ENCODE measurements around the gene NDUFC1. TPM values are rescaled to one million over a fixed set of nuclear protein-coding genes. Genes with fewer than 3 reads are reported as not detected.

Gene NDUFC1
- 56.5 TPM for total RNA-seq (2021; ENCODE audit: unreplicated experiment)
- polyA plus RNA-seq (2012; ENCODE audit: insufficient read length) = 90.0 TPM
- Bru-seq, nascent RNA = percentile 62 among the genes with signal in this experiment
- BruChase-seq, experiment 1, labeled RNA remaining after a 2-hour chase = percentile 54 among the genes with signal in this experiment
- BruChase-seq, experiment 2, labeled RNA remaining after a 6-hour chase = percentile 55 among the genes with signal in this experiment
- long read RNA-seq, partial matches to known transcripts = 66 of 69 reads
- long read RNA-seq, other reads (novel, unspliced or antisense) = 1 of 69 reads

GRCh38 chr4:139301821-139302611 lies at the start of gene NDUFC1:
TSS of gene NDUFC1 (minus strand) at chr4:139302477. CDS start at chr4:139295798, 6,679 bp downstream.
- Histone ChIP-seq H3K4me3 (ENCODE audit: low read depth in 2 of 2, low read length in 2 of 2) (peak within 1 kb of the TSS; percentile 91 to 95), H3K4me1 (ENCODE audit: control insufficient read depth, insufficient read depth, low read length) (peaks cover 3% of the 10 kb centered on the region; the same call in 1 of the 2 replicates), H3K9me3 (ENCODE audit: control insufficient read depth, insufficient read depth, low read depth, low read length) (no peaks in the 10 kb centered on the region), H3K36me3 (ENCODE audit: control insufficient read depth, insufficient read depth, low read length) (peaks cover 9% of the 10 kb centered on the region), H3K27me3 (ENCODE audit: control insufficient read depth, insufficient read depth, low read length) (no peaks in the 10 kb centered on the region), H3K27ac (ENCODE audit: low read length) (peak within 1 kb of the TSS; percentile 91)
- intact Hi-C loops (cut with micrococcal nuclease; ENCODE audit: unreplicated experiment) = no loop called here
- in situ Hi-C loops (cut with HindIII; ENCODE audit: low pct_unique_long_range_greater_than_20kb, low sequenced_read_pairs) = no loop called here
- ATAC-seq (peak; percentile 62), DNase-seq (ENCODE audit: low read depth, low spot score) (no peak)
- ChIA-PET POLR2A (interaction anchor here (0.7 kb wide), 1 partner anchor 54 kb away, joined by 3 read pairs; no protein-coding TSS in a partner anchor), CTCF (no interaction called here)
- TF ChIP-seq SIN3A (IDR thresholded peaks at IDR 0.05; ENCODE audit: borderline replicate concordance, insufficient read depth, low read depth, low read length) = no peak; the same call in 1 of the 2 replicates
- TF ChIP-seq, protein P1, sequence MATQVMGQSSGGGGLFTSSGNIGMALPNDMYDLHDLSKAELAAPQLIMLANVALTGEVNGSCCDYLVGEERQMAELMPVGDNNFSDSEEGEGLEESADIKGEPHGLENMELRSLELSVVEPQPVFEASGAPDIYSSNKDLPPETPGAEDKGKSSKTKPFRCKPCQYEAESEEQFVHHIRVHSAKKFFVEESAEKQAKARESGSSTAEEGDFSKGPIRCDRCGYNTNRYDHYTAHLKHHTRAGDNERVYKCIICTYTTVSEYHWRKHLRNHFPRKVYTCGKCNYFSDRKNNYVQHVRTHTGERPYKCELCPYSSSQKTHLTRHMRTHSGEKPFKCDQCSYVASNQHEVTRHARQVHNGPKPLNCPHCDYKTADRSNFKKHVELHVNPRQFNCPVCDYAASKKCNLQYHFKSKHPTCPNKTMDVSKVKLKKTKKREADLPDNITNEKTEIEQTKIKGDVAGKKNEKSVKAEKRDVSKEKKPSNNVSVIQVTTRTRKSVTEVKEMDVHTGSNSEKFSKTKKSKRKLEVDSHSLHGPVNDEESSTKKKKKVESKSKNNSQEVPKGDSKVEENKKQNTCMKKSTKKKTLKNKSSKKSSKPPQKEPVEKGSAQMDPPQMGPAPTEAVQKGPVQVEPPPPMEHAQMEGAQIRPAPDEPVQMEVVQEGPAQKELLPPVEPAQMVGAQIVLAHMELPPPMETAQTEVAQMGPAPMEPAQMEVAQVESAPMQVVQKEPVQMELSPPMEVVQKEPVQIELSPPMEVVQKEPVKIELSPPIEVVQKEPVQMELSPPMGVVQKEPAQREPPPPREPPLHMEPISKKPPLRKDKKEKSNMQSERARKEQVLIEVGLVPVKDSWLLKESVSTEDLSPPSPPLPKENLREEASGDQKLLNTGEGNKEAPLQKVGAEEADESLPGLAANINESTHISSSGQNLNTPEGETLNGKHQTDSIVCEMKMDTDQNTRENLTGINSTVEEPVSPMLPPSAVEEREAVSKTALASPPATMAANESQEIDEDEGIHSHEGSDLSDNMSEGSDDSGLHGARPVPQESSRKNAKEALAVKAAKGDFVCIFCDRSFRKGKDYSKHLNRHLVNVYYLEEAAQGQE (IDR thresholded peaks at IDR 0.05; ENCODE audit: insufficient read depth in 1 of 2, low read depth in 2 of 2, low read length in 1 of 2) = no peak
- TF ChIP-seq CTCF (IDR thresholded peaks at IDR 0.05) = no peak
- no peak for TF ChIP-seq TCF7L2 (IDR thresholded peaks at IDR 0.05; ENCODE audit: low read depth, low read length)
- no peak for TF ChIP-seq POLR2AphosphoS5 (IDR thresholded peaks at IDR 0.05; ENCODE audit: low read depth, low read length)
- no TSS peak for BruUV-seq (replicated peaks)

DNA sequence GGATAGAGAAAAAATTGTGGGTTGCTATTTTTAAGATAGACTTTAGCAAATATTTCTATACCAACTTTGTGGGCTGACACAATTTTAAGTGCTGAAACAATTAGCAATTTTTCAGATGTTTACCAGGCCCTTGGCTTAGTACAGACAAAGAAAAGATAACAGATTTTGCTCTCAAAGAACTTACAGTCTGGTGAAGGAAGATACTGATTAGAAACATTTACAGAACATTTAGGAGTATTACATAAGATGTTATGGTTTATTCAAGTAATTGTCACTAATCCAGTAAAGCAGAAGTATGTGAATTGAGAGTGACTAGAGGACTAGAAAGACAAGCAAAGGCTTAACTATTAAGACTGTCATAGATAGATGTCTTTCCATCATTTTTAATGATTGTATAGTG lies 35.3 kb upstream of the NDUFC1 start:
- no peak for DNase-seq (ENCODE audit: low read depth, low spot score)
- TF ChIP-seq, protein P1 (IDR thresholded peaks at IDR 0.05; ENCODE audit: insufficient read depth in 1 of 2, low read depth in 2 of 2, low read length in 1 of 2) = no peak
- TF ChIP-seq POLR2AphosphoS5 (IDR thresholded peaks at IDR 0.05; ENCODE audit: low read depth, low read length) (no peak), CTCF (IDR thresholded peaks at IDR 0.05) (no peak), SIN3A (IDR thresholded peaks at IDR 0.05; ENCODE audit: borderline replicate concordance, insufficient read depth, low read depth, low read length) (no peak), TCF7L2 (IDR thresholded peaks at IDR 0.05; ENCODE audit: low read depth, low read length) (no peak)
- ChIA-PET POLR2A (no interaction called here), CTCF (no interaction called here)
- H3K4me3 ChIP-seq (ENCODE audit: low read depth in 2 of 2, low read length in 2 of 2) = no peak overlapping the region
- H3K36me3 ChIP-seq (ENCODE audit: control insufficient read depth, insufficient read depth, low read length) = peaks cover 2% of the 10 kb centered on the region; the same call in 1 of the 2 replicates
- no peaks in the 10 kb centered on the region for H3K4me1 ChIP-seq (ENCODE audit: control insufficient read depth, insufficient read depth, low read length)
- in situ Hi-C loops (cut with HindIII; ENCODE audit: low pct_unique_long_range_greater_than_20kb, low sequenced_read_pairs) = no loop called here
- no peaks in the 10 kb centered on the region for H3K9me3 ChIP-seq (ENCODE audit: control insufficient read depth, insufficient read depth, low read depth, low read length)
- no peaks in the 10 kb centered on the region for H3K27me3 ChIP-seq (ENCODE audit: control insufficient read depth, insufficient read depth, low read length)
- TSS peak; percentile 54 for BruUV-seq (replicated peaks)
- no peak for ATAC-seq
- intact Hi-C loops (cut with micrococcal nuclease; ENCODE audit: unreplicated experiment) = no loop called here
- H3K27ac ChIP-seq (ENCODE audit: low read length) = no peak overlapping the region

Data from Panc1 (cell line).